Cardiac muscle cell (in vitro differentiated cells and primary cell): ENCODE results near the gene KCNC1. TPM values are rescaled to one million over a fixed set of nuclear protein-coding genes. Genes with fewer than 3 reads are reported as not detected.

Experiments used
- DNase-seq, 2 donors: peaks; one replicate each; pipeline versions ENCODE4 v3.0.0 to v3.0.0-alpha.2; 2010 to 2017; ENCODE audit warnings: low read depth in 1 of 2, low spot score in 1 of 2
- H3K27ac ChIP-seq: fragments of 200-600 bp; sonication (generic); 2 replicates; pipeline ENCODE4 v1.5.1; 2016
- H3K27me3 ChIP-seq: fragments of 200-600 bp; sonication (generic); 2 replicates; pipeline ENCODE4 v1.6.0; 2016; ENCODE audit warnings: control low read depth
- H3K36me3 ChIP-seq: fragments of 200-600 bp; sonication (generic); 2 replicates; pipeline ENCODE4 v1.5.1; 2016; ENCODE audit warnings: control low read depth
- H3K4me1 ChIP-seq: fragments of 200-600 bp; sonication (generic); 2 replicates; pipeline ENCODE4 v1.8.1; 2017; ENCODE audit warnings: low read depth, mild to moderate bottlenecking, mixed run types
- H3K4me3 ChIP-seq: fragments of 200-600 bp; sonication (generic); 2 replicates; pipeline ENCODE4 v1.5.1; 2016; ENCODE audit warnings: mild to moderate bottlenecking
- H3K9me3 ChIP-seq: fragments of 200-600 bp; sonication (generic); 2 replicates; pipeline ENCODE4 v1.5.1; 2017; ENCODE audit warnings: low read depth, mild to moderate bottlenecking, control low read depth
- polyA plus RNA-seq: library from polyadenylated mRNA; unstranded; fragments of >200 nt; fragmentation: Nextera tagmentation; extraction: Ambion mirVana; gene quantifications from 2 replicates; pipeline ENCODE4 v1.2.1, GENCODE V29; 2016
- total RNA-seq: library from RNA; depleted of rRNA; stranded (reverse); fragments of >200 nt; gene quantifications from 2 replicates; pipeline ENCODE4 v1.2.3, GENCODE V29; 2016
- TF ChIP-seq, protein P1 (sequence below): IDR thresholded peaks from 2 replicates; pipeline ENCODE4 v1.5.1; 2012; ENCODE audit warnings: low read depth, mild to moderate bottlenecking, low read length

The KCNC1 gene
- total and polyA plus RNA-seq, 2 experiments from 2014 or later, result 0.46 TPM; not detected in 1

GRCh38 chr11:17775507-17776211, 41.1 kb downstream of the KCNC1 start:
- H3K4me1 ChIP-seq, result no peaks in the 10 kb centered on the region
- H3K9me3 ChIP-seq, result no peaks in the 10 kb centered on the region
- H3K36me3 ChIP-seq, result no peaks in the 10 kb centered on the region
- no peaks in the 10 kb centered on the region for H3K27me3 ChIP-seq
- DNase-seq, result no peak
- H3K27ac ChIP-seq, result no peak overlapping the region
- TF ChIP-seq, protein P1, sequence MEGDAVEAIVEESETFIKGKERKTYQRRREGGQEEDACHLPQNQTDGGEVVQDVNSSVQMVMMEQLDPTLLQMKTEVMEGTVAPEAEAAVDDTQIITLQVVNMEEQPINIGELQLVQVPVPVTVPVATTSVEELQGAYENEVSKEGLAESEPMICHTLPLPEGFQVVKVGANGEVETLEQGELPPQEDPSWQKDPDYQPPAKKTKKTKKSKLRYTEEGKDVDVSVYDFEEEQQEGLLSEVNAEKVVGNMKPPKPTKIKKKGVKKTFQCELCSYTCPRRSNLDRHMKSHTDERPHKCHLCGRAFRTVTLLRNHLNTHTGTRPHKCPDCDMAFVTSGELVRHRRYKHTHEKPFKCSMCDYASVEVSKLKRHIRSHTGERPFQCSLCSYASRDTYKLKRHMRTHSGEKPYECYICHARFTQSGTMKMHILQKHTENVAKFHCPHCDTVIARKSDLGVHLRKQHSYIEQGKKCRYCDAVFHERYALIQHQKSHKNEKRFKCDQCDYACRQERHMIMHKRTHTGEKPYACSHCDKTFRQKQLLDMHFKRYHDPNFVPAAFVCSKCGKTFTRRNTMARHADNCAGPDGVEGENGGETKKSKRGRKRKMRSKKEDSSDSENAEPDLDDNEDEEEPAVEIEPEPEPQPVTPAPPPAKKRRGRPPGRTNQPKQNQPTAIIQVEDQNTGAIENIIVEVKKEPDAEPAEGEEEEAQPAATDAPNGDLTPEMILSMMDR, result no peak
- H3K4me3 ChIP-seq, result no peak overlapping the region

GRCh38 chr11:17776212-17776875, 41.8 kb downstream of the KCNC1 start:
- Histone ChIP-seq H3K4me1 (no peaks in the 10 kb centered on the region), H3K27me3 (no peaks in the 10 kb centered on the region), H3K9me3 (no peaks in the 10 kb centered on the region), H3K27ac (no peak overlapping the region), H3K4me3 (no peak overlapping the region), H3K36me3 (no peaks in the 10 kb centered on the region)
- TF ChIP-seq, protein P1, result no peak
- DNase-seq, result no peak

- no peaks in the 10 kb centered on the region for H3K27me3 ChIP-seq
- TF ChIP-seq, protein P1, result no peak
Measured at GRCh38 chr11:17777086-17777737, 42.6 kb downstream of the KCNC1 start.

DNA sequence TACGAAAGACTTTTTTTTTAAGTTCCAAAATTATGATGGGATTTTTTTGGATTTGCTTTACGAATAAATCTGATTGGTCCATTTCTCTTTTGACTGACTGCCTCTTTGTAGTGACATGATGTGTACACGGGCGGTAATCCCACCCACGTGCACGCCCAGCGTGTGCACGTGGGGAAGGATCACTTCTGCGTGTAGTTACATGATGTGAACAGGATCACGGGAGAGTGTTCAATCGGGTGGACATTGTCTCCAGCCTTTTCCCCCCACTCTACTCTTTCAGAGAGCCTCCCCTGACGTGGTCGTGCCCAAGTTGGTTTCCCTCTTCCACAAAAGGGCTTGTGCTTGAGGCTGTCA, 43.1 kb downstream of the KCNC1 start:
- TF ChIP-seq, protein P1, result no peak
- H3K36me3 ChIP-seq, result no peaks in the 10 kb centered on the region
- H3K4me3 ChIP-seq, result no peak overlapping the region
- no peaks in the 10 kb centered on the region for H3K9me3 ChIP-seq
- no peaks in the 10 kb centered on the region for H3K27me3 ChIP-seq
- no peak for DNase-seq
- no peaks in the 10 kb centered on the region for H3K4me1 ChIP-seq
- no peak overlapping the region for H3K27ac ChIP-seq

More at GRCh38 chr11:17777086-17777737, 42.6 kb downstream of the KCNC1 start:
- no peak overlapping the region for H3K4me3 ChIP-seq
- no peak for DNase-seq
- H3K36me3 ChIP-seq, result no peaks in the 10 kb centered on the region
- H3K9me3 ChIP-seq, result no peaks in the 10 kb centered on the region
- no peaks in the 10 kb centered on the region for H3K4me1 ChIP-seq
- no peak overlapping the region for H3K27ac ChIP-seq

DNA sequence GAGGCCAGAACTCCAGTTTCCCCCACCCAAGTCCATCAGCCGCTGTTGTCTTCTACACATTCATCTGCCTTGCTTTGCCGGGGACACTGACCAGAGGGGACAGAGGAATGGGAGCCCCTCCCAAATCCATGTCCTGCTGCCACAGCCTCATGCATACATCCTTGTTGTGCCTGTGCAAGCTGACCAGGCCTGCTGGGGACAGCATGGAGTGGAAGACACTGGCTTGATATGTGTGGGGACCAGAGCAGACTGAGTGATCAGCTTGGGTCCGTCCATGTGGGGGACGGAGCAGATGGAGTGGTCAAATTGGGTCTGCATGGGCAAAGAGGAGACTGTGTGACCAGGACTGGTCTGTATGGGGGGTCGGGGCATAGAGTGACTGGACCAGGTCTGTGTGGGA, 43.8 kb downstream of the KCNC1 start:
- no peak overlapping the region for H3K27ac ChIP-seq
- TF ChIP-seq, protein P1, result no peak
- no peak for DNase-seq
- H3K4me1 ChIP-seq, result no peaks in the 10 kb centered on the region
- no peaks in the 10 kb centered on the region for H3K9me3 ChIP-seq
- H3K27me3 ChIP-seq, result no peaks in the 10 kb centered on the region
- H3K36me3 ChIP-seq, result no peaks in the 10 kb centered on the region
- H3K4me3 ChIP-seq, result no peak overlapping the region
